Subcutaneous abdominal adipose tissue (tissue), 5 donors: ENCODE results near the gene CD300E.

Source experiments
- H3K27ac ChIP-seq: one replicate; pipeline ENCODE4 v1.7.0; 2013; ENCODE audit warnings: low read depth, mild to moderate bottlenecking, inconsistent platforms, low read length, moderate library complexity
- H3K27me3 ChIP-seq, 5 donors: one replicate each; pipeline ENCODE4 v1.7.0; 2013; ENCODE audit warnings: low read length in 5 of 5, inconsistent platforms in 1 of 5; ENCODE audit not compliant: control insufficient read depth in 5 of 5, insufficient read depth in 4 of 5
- H3K36me3 ChIP-seq, 5 donors: one replicate each; pipeline ENCODE4 v1.7.0; 2013; ENCODE audit warnings: low read length in 5 of 5; ENCODE audit not compliant: control insufficient read depth in 5 of 5, insufficient read depth in 5 of 5
- H3K4me1 ChIP-seq, 5 donors: one replicate each; pipeline ENCODE4 v1.7.0; 2013; ENCODE audit warnings: low read length in 5 of 5, mild to moderate bottlenecking in 3 of 5, moderate library complexity in 1 of 5; ENCODE audit not compliant: control insufficient read depth in 5 of 5, insufficient read depth in 5 of 5
- H3K4me3 ChIP-seq, 5 donors: one replicate each; pipeline ENCODE4 v1.7.0; 2013; ENCODE audit warnings: low read length in 5 of 5, low read depth in 1 of 5
- H3K9ac ChIP-seq, 5 donors: one replicate each; pipeline ENCODE4 v1.7.0; 2013; ENCODE audit warnings: low read length in 5 of 5, mild to moderate bottlenecking in 4 of 5, moderate library complexity in 3 of 5
- H3K9me3 ChIP-seq, 5 donors: one replicate each; pipeline ENCODE4 v1.7.0; 2013; ENCODE audit warnings: low read length in 5 of 5; ENCODE audit not compliant: control insufficient read depth in 5 of 5
- donor health status: healthy.
- donor health status: healthy.
- donor health status: healthy.
- donor health status: healthy.
- donor health status: healthy.

Gene CD300E, protein sequence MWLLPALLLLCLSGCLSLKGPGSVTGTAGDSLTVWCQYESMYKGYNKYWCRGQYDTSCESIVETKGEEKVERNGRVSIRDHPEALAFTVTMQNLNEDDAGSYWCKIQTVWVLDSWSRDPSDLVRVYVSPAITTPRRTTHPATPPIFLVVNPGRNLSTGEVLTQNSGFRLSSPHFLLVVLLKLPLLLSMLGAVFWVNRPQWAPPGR

DNA sequence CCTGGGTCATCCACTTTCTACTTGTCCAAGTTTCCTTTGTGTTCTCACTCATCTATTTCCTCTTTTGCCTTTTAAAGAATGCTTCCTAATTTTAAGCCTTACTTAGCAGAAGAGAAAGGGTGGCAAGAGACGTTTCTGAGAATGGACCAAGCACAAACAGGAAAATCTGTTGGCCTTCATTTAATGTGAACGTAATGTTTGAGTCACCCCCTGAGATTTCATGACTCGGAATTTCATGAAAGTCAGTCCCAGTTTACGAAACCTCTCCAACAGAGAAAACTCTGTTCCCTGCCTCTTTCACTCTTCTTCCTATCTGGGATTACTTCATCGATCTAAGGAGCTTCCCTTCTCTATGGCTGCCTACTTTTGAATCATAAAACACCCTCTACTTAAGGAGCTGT is at the start of gene CD300E:
Gene CD300E, minus strand, starts transcription at position 46 of the 401 bp plus-strand sequence. CDS start 117 bp downstream, outside the sequence.
- peaks cover 3 to 10% (median 4%) of the 10 kb centered on the region in 5 donors for H3K27me3 ChIP-seq
- H3K9me3 ChIP-seq: peaks cover 0 to 10% (median 4%) of the 10 kb centered on the region in 5 donors
- no peak within 1 kb of the TSS for H3K4me3 ChIP-seq
- H3K27ac ChIP-seq: no peak within 1 kb of the TSS
- H3K4me1 ChIP-seq: peaks cover 0 to 12% (median 4%) of the 10 kb centered on the region in 5 donors
- no peaks in the 10 kb centered on the region for H3K36me3 ChIP-seq
- H3K9ac ChIP-seq: no peak within 1 kb of the TSS

DNA sequence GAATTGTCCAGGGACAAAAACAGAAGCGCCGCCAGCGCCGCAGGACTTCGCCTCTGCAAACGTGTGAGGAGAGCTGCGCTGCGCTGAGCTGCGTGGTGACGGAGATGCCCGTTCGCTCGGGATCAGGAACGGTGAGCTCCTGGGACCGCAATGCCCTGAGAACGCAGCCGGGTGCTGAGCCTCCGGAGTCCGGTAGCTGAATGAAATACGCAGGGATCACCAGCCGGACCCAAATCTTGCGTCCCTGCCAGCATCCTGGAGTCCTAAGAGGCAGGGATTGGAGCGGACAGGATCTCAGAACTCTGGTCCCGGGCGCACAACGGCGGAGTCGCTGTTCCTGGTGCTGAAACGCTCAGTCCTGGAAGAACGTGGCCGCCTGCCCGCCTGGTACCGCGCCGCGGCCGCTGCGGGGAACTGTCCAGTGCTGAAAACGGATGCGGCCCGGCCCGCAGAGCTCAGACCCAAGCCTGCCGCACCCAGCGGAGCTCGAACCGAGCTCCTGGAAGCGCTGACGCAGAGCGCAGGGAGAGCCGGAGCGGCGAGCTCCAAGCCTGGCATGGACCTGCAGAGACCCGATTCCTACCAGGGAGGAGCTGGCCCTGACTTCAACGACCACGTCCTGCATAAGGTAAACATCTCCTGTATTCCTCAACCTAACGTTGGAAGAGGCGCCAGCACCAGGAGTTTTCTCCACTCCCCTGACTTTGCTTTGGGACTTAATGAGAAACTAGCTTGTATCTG is 47.7 kb upstream of the CD300E start:
- Histone ChIP-seq H3K27ac (no peak overlapping the region), H3K4me3 (no peak overlapping the region), H3K27me3 (peaks cover 0 to 3% (median 2%) of the 10 kb centered on the region in 5 donors), H3K9ac (no peak overlapping the region), H3K9me3 (peaks cover 0 to 8% (median 0%) of the 10 kb centered on the region in 5 donors), H3K4me1 (no peaks in the 10 kb centered on the region), H3K36me3 (no peaks in the 10 kb centered on the region)

DNA sequence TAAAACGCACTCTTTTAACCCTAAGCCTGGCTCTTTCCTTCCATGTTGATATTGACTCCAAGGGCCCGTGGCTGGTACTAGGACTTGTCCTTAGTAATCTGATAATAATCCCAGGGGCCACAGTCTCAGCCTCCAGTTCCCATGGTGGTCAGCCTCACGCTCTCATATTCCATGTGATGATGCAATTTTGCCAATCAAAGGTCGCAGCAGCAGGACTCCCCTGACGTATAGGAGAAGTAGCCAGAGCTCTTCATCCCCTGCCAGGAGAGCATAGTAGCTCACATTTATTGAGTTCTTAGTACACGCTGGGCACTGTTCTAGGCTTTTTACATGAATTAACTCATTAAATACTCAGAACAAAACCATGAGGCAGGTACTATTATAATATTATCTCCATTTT is 46.8 kb upstream of the CD300E start:
- Histone ChIP-seq H3K4me1 (no peaks in the 10 kb centered on the region), H3K9ac (no peak overlapping the region), H3K4me3 (no peak overlapping the region), H3K9me3 (peaks cover 0 to 8% (median 0%) of the 10 kb centered on the region in 5 donors), H3K27ac (no peak overlapping the region), H3K27me3 (peaks cover 0 to 2% (median 0%) of the 10 kb centered on the region in 5 donors), H3K36me3 (no peaks in the 10 kb centered on the region)

DNA sequence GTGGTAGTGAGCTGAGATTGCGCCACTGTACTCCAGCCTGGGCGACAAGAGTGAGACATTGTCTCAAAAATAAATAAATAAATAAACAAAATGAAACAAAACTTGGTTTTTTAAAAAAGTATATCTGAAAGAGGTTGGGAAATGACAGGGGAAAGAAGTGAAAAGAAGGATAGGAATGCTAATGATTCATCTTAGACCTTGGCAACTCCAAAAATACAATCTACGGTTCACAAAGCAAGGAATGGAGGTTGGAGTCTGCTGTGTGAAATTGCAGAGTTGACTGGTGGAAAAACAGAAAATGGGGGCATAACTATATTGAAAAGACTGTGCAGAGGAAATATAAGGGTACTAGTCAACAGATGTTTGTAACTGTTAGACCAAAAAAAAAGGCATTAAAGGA is 40.0 kb upstream of the CD300E start:
- Histone ChIP-seq H3K9ac (no peak overlapping the region), H3K27ac (no peak overlapping the region), H3K27me3 (peaks cover 3 to 10% (median 9%) of the 10 kb centered on the region in 5 donors), H3K4me3 (no peak overlapping the region), H3K36me3 (no peaks in the 10 kb centered on the region), H3K4me1 (no peaks in the 10 kb centered on the region), H3K9me3 (no peaks in the 10 kb centered on the region)

DNA sequence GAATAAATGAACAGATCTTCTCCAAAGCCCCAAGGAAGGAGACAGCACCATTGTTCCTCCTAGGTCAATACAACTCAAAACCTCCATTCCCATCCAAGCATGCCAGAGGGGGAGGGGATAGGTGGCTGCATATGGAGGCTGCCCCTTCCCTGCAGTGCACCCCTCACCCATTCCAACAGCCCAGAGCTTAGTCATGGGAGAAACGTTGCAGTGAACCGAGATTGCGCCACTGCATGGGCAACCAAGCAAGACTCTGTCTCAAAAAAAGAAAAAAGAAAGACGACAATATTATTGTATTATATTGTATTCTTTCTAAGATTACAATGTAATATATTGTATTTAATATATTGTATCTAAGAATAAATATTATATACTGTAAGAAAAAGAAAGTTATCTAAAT is 36.4 kb upstream of the CD300E start:
- H3K36me3 ChIP-seq: no peaks in the 10 kb centered on the region
- H3K27me3 ChIP-seq: peaks cover 7 to 18% (median 13%) of the 10 kb centered on the region in 5 donors
- H3K4me3 ChIP-seq: no peak overlapping the region
- peaks cover 0 to 2% (median 0%) of the 10 kb centered on the region in 5 donors for H3K4me1 ChIP-seq
- H3K9me3 ChIP-seq: no peaks in the 10 kb centered on the region
- H3K9ac ChIP-seq: no peak overlapping the region
- H3K27ac ChIP-seq: no peak overlapping the region

DNA sequence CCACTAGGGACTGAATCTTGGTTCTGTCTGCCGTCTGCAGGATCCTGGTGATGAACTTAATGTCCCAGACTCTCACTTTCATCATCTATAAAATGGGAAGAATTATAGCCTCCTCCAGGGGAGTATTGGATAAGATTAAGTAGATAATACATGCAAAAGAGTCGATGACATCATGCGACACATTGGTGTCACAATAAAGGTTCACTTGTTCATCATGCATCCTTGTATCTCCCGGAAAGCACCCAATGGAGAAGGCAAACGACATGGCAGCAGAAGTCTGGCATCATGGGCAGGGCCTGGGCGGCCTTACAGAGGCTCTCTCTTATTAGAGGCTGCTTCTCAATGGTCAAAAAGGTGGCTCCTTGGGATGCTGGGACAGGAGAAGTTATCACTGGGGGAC is 35.1 kb upstream of the CD300E start:
- H3K4me1 ChIP-seq: peaks cover 0 to 2% (median 0%) of the 10 kb centered on the region in 5 donors
- H3K9ac ChIP-seq: no peak overlapping the region
- peaks cover 7 to 19% (median 10%) of the 10 kb centered on the region in 5 donors for H3K27me3 ChIP-seq
- H3K27ac ChIP-seq: no peak overlapping the region
- H3K9me3 ChIP-seq: no peaks in the 10 kb centered on the region
- no peak overlapping the region for H3K4me3 ChIP-seq
- H3K36me3 ChIP-seq: no peaks in the 10 kb centered on the region

DNA sequence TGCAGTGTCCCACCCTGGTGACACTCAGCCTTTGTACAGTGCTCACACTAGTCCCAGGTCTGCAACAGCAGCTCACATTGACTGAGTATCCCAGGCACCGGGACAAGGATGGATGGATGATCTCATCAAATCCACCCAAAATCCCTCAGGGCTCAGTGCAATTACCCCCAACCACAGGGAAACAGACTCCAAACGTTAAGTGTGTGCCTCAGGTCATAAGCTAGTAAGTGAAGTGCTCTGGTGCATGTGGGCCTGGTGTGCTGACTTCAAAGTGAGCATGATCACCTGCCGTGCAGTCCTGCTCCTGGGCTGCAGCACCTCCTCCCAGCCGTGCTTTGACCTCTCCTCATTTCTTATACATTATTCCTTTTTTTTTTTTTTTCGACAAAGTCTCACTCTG is 31.2 kb upstream of the CD300E start:
- H3K27ac ChIP-seq: no peak overlapping the region
- H3K4me3 ChIP-seq: no peak overlapping the region
- peaks cover 16 to 44% (median 28%) of the 10 kb centered on the region in 5 donors for H3K27me3 ChIP-seq
- H3K9me3 ChIP-seq: no peaks in the 10 kb centered on the region
- no peaks in the 10 kb centered on the region for H3K36me3 ChIP-seq
- no peak overlapping the region for H3K9ac ChIP-seq
- H3K4me1 ChIP-seq: peaks cover 0 to 2% (median 0%) of the 10 kb centered on the region in 5 donors

DNA sequence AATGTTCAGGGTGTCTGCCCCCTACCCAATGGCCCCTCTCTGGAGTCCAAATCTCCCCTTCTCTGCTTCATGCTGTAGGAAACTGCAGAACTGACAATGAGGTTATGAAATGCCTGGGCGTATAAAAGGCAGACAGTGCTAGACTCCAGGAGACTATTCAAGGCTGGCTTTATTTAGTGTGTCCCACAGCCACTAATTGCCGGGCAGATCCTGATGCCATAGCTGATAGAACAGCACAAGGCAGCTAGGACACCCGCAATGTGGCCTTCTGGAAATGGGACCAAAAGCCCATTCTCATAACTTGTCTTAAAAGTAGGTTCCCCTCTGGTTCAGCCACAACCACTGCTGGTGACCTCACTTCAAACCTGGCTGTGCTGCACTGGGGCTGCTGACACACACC is 28.5 kb upstream of the CD300E start:
- Histone ChIP-seq H3K27ac (no peak overlapping the region), H3K9me3 (no peaks in the 10 kb centered on the region), H3K36me3 (no peaks in the 10 kb centered on the region), H3K27me3 (peaks cover 21 to 54% (median 28%) of the 10 kb centered on the region in 5 donors), H3K4me1 (no peaks in the 10 kb centered on the region), H3K4me3 (no peak overlapping the region), H3K9ac (no peak overlapping the region)

DNA sequence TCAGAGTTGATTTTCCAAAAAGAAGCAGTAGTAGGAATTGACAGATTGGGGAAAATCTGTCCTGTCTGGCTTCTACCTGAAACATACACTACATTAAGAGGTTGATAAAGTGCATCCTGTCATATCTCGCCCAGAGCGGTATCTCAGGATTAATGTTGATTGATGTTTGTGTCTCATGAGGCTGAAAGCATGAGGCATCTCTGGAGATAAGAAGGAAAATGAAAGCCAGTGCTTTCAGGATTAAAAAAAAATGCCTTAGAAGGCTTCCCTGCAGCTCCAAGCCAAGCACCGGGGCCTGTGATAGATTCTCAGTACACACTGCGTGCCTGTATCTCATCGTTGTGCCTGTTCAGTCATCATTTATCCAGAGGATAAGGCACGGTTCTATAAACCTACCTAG is 26.4 kb upstream of the CD300E start:
- H3K27me3 ChIP-seq: peaks cover 20 to 56% (median 28%) of the 10 kb centered on the region in 5 donors
- H3K4me1 ChIP-seq: no peaks in the 10 kb centered on the region

More for the DNA sequence above, 26.4 kb upstream of the CD300E start:
- Histone ChIP-seq H3K9me3 (no peaks in the 10 kb centered on the region), H3K27ac (no peak overlapping the region), H3K9ac (no peak overlapping the region), H3K4me3 (no peak overlapping the region), H3K36me3 (no peaks in the 10 kb centered on the region)
